ENCODE results near the gene IL1RN.

DNA sequence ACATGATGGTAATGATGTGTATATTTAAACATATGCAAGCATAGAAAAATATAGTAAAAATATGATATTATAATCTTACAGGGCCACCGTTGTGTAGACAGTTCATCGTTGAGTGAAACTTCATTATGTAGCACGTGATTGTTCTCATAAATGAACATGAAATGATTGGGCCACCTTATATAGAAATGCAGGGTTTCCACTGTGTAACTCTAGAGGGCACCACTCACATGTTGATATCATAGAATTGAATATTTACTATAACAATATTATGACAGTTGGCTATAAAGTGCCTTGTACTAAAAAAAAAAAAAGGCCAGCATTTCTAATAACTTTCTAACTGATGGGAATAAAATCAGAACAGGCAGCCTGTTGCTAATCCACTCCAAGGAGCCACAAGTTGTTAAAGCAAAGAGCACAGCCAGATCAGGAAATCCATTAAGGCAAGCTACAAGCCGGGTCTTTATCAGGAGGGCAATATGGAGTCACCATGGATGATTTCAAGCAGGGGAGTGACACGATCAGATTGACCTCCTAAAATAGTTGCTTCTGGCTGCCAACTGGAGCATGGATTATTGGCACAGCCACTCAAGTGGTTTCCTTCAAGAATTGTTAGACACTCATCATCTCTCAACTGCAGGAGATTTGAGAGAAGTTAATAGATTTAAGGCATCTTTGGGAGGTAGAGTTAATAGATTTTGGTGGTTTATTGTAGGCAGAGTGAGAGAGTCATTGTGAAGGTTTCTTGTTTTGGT, 43.0 kb upstream of the IL1RN start:
- TF ChIP-seq, protein P1, sequence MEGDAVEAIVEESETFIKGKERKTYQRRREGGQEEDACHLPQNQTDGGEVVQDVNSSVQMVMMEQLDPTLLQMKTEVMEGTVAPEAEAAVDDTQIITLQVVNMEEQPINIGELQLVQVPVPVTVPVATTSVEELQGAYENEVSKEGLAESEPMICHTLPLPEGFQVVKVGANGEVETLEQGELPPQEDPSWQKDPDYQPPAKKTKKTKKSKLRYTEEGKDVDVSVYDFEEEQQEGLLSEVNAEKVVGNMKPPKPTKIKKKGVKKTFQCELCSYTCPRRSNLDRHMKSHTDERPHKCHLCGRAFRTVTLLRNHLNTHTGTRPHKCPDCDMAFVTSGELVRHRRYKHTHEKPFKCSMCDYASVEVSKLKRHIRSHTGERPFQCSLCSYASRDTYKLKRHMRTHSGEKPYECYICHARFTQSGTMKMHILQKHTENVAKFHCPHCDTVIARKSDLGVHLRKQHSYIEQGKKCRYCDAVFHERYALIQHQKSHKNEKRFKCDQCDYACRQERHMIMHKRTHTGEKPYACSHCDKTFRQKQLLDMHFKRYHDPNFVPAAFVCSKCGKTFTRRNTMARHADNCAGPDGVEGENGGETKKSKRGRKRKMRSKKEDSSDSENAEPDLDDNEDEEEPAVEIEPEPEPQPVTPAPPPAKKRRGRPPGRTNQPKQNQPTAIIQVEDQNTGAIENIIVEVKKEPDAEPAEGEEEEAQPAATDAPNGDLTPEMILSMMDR (IDR thresholded peaks at IDR 0.05): no peak
- TF ChIP-seq POLR2A (IDR thresholded peaks at IDR 0.05): no peak
- TF ChIP-seq POLR2AphosphoS5 (IDR thresholded peaks at IDR 0.05): no peak
- no peak for TF ChIP-seq EP300 (IDR thresholded peaks at IDR 0.05)
